Uterus (tissue), 4 donors: ENCODE results near the gene HMCN1. TPM values are rescaled to one million over a fixed set of nuclear protein-coding genes. Genes with fewer than 3 reads are reported as not detected.

ENCODE experiments used
- DNase-seq, 2 donors: peaks; one replicate each; pipeline ENCODE4 v3.0.0-alpha.2; 2019 to 2020
- H3K27ac ChIP-seq, 2 donors: fragments of 200-600 bp; sonication (generic); 1 replicate in 1 of 2; 2 replicates in 1 of 2; pipeline ENCODE4 v1.5.1; 2016 to 2018
- H3K27me3 ChIP-seq, 2 donors: fragments of 200-600 bp; sonication (generic); one replicate each; pipeline ENCODE4 v1.5.1; 2018 to 2019; ENCODE audit warnings: control low read depth in 1 of 2
- H3K36me3 ChIP-seq, 2 donors: fragments of 200-600 bp; sonication (generic); one replicate each; pipeline ENCODE4 v1.5.1; 2019; ENCODE audit warnings: control low read depth in 1 of 2
- H3K4me1 ChIP-seq, 2 donors: fragments of 200-600 bp; sonication (generic); one replicate each; pipeline ENCODE4 v1.5.1; 2018 to 2019; ENCODE audit warnings: control low read depth in 1 of 2
- H3K4me3 ChIP-seq, 2 donors: fragments of 200-600 bp; sonication (generic); 1 replicate in 1 of 2; 2 replicates in 1 of 2; pipeline ENCODE4 v1.5.1; 2018 to 2019; ENCODE audit warnings: mild to moderate bottlenecking in 1 of 2
- H3K9me3 ChIP-seq, 2 donors: fragments of 200-600 bp; sonication (generic); one replicate each; pipeline ENCODE4 v1.5.1; 2019; ENCODE audit warnings: control low read depth in 1 of 2
- CTCF ChIP-seq, 4 experiments: fragments of 200-600 bp in 2 of 4; fragments of 450-650 bp in 2 of 4; sonication (generic) in 2 of 4; IDR thresholded peaks; one replicate each; pipeline ENCODE4 v1.5.1; 2016 to 2019; ENCODE audit warnings: antibody characterized with exemption in 4 of 4, mild to moderate bottlenecking in 2 of 4, moderate library complexity in 1 of 4
- POLR2A ChIP-seq, 2 donors: fragments of 450-650 bp; IDR thresholded peaks; one replicate each; pipeline ENCODE4 v1.6.1; 2016; ENCODE audit warnings: antibody characterized with exemption in 2 of 2, mild to moderate bottlenecking in 1 of 2, moderate library complexity in 1 of 2
- intact Hi-C: fragments of 100-400 bp; cut with DNase I; formaldehyde crosslinking; loops from one replicate; pipeline ENCODE4 v1.15.1; 2023; ENCODE audit warnings: low total_unique reads
- total RNA-seq, 4 donors: library from RNA; depleted of rRNA in 3 of 4; stranded (reverse); fragments of >200 nt in 3 of 4; gene quantifications; one replicate each; pipeline versions ENCODE4 v1.1.0 to v1.2.4, GENCODE V29; 2014 to 2023
- donor health status: DM: yes; HTN: yes; CAD: no.

Gene HMCN1
- total RNA-seq, 4 donors from 2014 or later: 0.59 to 92.9 (median 5.1) TPM

- Histone ChIP-seq H3K36me3 (no peaks in the 10 kb centered on the region), H3K4me3 (no peak overlapping the region), H3K27ac (no peak overlapping the region), H3K9me3 (no peaks in the 10 kb centered on the region), H3K4me1 (no peaks in the 10 kb centered on the region), H3K27me3 (no peaks in the 10 kb centered on the region)
- intact Hi-C loops: no loop called here
- DNase-seq: no peak
- TF ChIP-seq CTCF (IDR thresholded peaks at IDR 0.05) (no peak), POLR2A (IDR thresholded peaks at IDR 0.05) (no peak)
Observed at GRCh38 chr1:186139115-186139514, 404.9 kb downstream of the HMCN1 start.

GRCh38 chr1:186139701-186140100 lies 405.5 kb downstream of the HMCN1 start:
- no peaks in the 10 kb centered on the region for H3K9me3 ChIP-seq
- no peak for DNase-seq
- TF ChIP-seq CTCF (IDR thresholded peaks at IDR 0.05) (no peak), POLR2A (IDR thresholded peaks at IDR 0.05) (no peak)
- intact Hi-C loops: no loop called here
- H3K27me3 ChIP-seq: no peaks in the 10 kb centered on the region
- H3K4me1 ChIP-seq: no peaks in the 10 kb centered on the region
- no peaks in the 10 kb centered on the region for H3K36me3 ChIP-seq
- no peak overlapping the region for H3K4me3 ChIP-seq
- no peak overlapping the region for H3K27ac ChIP-seq

GRCh38 chr1:186142159-186142558 lies 408.0 kb downstream of the HMCN1 start:
- H3K27ac ChIP-seq: no peak overlapping the region
- intact Hi-C loops: no loop called here
- H3K4me3 ChIP-seq: no peak overlapping the region
- TF ChIP-seq POLR2A (IDR thresholded peaks at IDR 0.05) (no peak), CTCF (IDR thresholded peaks at IDR 0.05) (no peak)
- DNase-seq: no peak
- H3K4me1 ChIP-seq: no peaks in the 10 kb centered on the region
- no peaks in the 10 kb centered on the region for H3K9me3 ChIP-seq
- no peaks in the 10 kb centered on the region for H3K27me3 ChIP-seq
- no peaks in the 10 kb centered on the region for H3K36me3 ChIP-seq

- intact Hi-C loops: no loop called here
- no peak for TF ChIP-seq POLR2A (IDR thresholded peaks at IDR 0.05)
- H3K36me3 ChIP-seq: no peaks in the 10 kb centered on the region
- no peak overlapping the region for H3K27ac ChIP-seq
- DNase-seq: no peak
- H3K27me3 ChIP-seq: no peaks in the 10 kb centered on the region
- no peaks in the 10 kb centered on the region for H3K9me3 ChIP-seq
- no peaks in the 10 kb centered on the region for H3K4me1 ChIP-seq
- no peak overlapping the region for H3K4me3 ChIP-seq
Observed at GRCh38 chr1:186142916-186143315, 408.7 kb downstream of the HMCN1 start.

GRCh38 chr1:186143481-186143880 lies 409.3 kb downstream of the HMCN1 start:
- H3K4me1 ChIP-seq: no peaks in the 10 kb centered on the region
- H3K36me3 ChIP-seq: no peaks in the 10 kb centered on the region
- TF ChIP-seq POLR2A (IDR thresholded peaks at IDR 0.05) (no peak), CTCF (IDR thresholded peaks at IDR 0.05) (no peak)
- intact Hi-C loops: no loop called here
- no peak overlapping the region for H3K27ac ChIP-seq
- no peaks in the 10 kb centered on the region for H3K27me3 ChIP-seq
- H3K9me3 ChIP-seq: no peaks in the 10 kb centered on the region
- DNase-seq: no peak
- no peak overlapping the region for H3K4me3 ChIP-seq

GRCh38 chr1:186144505-186144904 lies 410.3 kb downstream of the HMCN1 start:
- Histone ChIP-seq H3K27ac (no peak overlapping the region), H3K27me3 (no peaks in the 10 kb centered on the region), H3K9me3 (no peaks in the 10 kb centered on the region), H3K4me3 (no peak overlapping the region), H3K36me3 (no peaks in the 10 kb centered on the region), H3K4me1 (no peaks in the 10 kb centered on the region)
- no peak for DNase-seq
- intact Hi-C loops: no loop called here
- TF ChIP-seq POLR2A (IDR thresholded peaks at IDR 0.05): no peak
